Chondrocyte (in vitro differentiated cells): Measurements from ENCODE around the gene GBX2. TPM values are rescaled to one million over a fixed set of nuclear protein-coding genes. Genes with fewer than 3 reads are reported as not detected.

Source experiments
- DNase-seq: peaks from one replicate; pipeline ENCODE4 v3.0.0; 2021; ENCODE audit warnings: mixed read lengths, low spot score
- H3K27ac Mint-ChIP-seq: one replicate; pipeline ENCODE4 v1.8.0; 2021; ENCODE audit warnings: mild to moderate bottlenecking, moderate library complexity, mixed read lengths; ENCODE audit not compliant: unreplicated experiment
- H3K27me3 Mint-ChIP-seq: 2 replicates; pipeline ENCODE4 v1.8.0; 2021; ENCODE audit warnings: low read depth, mixed read lengths
- H3K36me3 Mint-ChIP-seq: 2 replicates; pipeline ENCODE4 v1.8.0; 2021; ENCODE audit warnings: low read depth, mixed read lengths
- H3K4me1 Mint-ChIP-seq: 2 replicates; pipeline ENCODE4 v1.8.0; 2021; ENCODE audit warnings: low read depth, mild to moderate bottlenecking, mixed read lengths
- H3K4me3 Mint-ChIP-seq: one replicate; pipeline ENCODE4 v1.8.0; 2021; ENCODE audit warnings: mild to moderate bottlenecking, moderate library complexity, mixed read lengths; ENCODE audit not compliant: unreplicated experiment
- H3K9me3 Mint-ChIP-seq: 2 replicates; pipeline ENCODE4 v1.8.0; 2021; ENCODE audit warnings: low read depth, mixed read lengths
- CTCF ChIP-seq: fragments of 200-600 bp; sonication (generic); IDR thresholded peaks from 2 replicates; pipeline ENCODE4 v1.5.0; 2021; ENCODE audit warnings: antibody characterized with exemption, mild to moderate bottlenecking, moderate library complexity
- total RNA-seq: library from RNA; stranded (reverse); gene quantifications from 3 replicates; pipeline ENCODE4 v1.2.1, GENCODE V29; 2021

The GBX2 gene
- total RNA-seq, 1 donor from 2014 or later: 16.7 TPM

- H3K36me3 Mint-ChIP-seq: peaks cover 5% of the 10 kb centered on the region
- no peak for TF ChIP-seq CTCF
- H3K9me3 Mint-ChIP-seq: peaks cover 6% of the 10 kb centered on the region
- no peak for DNase-seq
- no peak overlapping the region for H3K4me3 Mint-ChIP-seq
- H3K27me3 Mint-ChIP-seq: no peaks in the 10 kb centered on the region
- peaks cover 4% of the 10 kb centered on the region for H3K4me1 Mint-ChIP-seq
- H3K27ac Mint-ChIP-seq: no peak overlapping the region
These were observed 40.1 kb upstream of the GBX2 start for GRCh38 chr2:236208019-236208926.

- no peak overlapping the region for H3K4me3 Mint-ChIP-seq
- no peak overlapping the region for H3K27ac Mint-ChIP-seq
- DNase-seq: no peak
- peaks cover 4% of the 10 kb centered on the region for H3K4me1 Mint-ChIP-seq
- no peak for TF ChIP-seq CTCF
- H3K36me3 Mint-ChIP-seq: peaks cover 5% of the 10 kb centered on the region
- no peaks in the 10 kb centered on the region for H3K27me3 Mint-ChIP-seq
- peaks cover 6% of the 10 kb centered on the region for H3K9me3 Mint-ChIP-seq
These were observed 39.3 kb upstream of the GBX2 start for GRCh38 chr2:236207472-236207871.

- no peak overlapping the region for H3K27ac Mint-ChIP-seq
- DNase-seq: no peak
- H3K27me3 Mint-ChIP-seq: no peaks in the 10 kb centered on the region
- peaks cover 6% of the 10 kb centered on the region for H3K9me3 Mint-ChIP-seq
- peaks cover 4% of the 10 kb centered on the region for H3K4me1 Mint-ChIP-seq
- no peak for TF ChIP-seq CTCF
- no peak overlapping the region for H3K4me3 Mint-ChIP-seq
- peaks cover 5% of the 10 kb centered on the region for H3K36me3 Mint-ChIP-seq
These were observed 37.9 kb upstream of the GBX2 start for GRCh38 chr2:236205867-236206645.

GRCh38 chr2:236204953-236205352, 36.8 kb upstream of the GBX2 start:
- H3K4me3 Mint-ChIP-seq: no peak overlapping the region
- no peak for TF ChIP-seq CTCF
- peaks cover 6% of the 10 kb centered on the region for H3K9me3 Mint-ChIP-seq
- peaks cover 4% of the 10 kb centered on the region for H3K4me1 Mint-ChIP-seq
- no peaks in the 10 kb centered on the region for H3K27me3 Mint-ChIP-seq
- H3K27ac Mint-ChIP-seq: no peak overlapping the region
- H3K36me3 Mint-ChIP-seq: peaks cover 5% of the 10 kb centered on the region
- DNase-seq: no peak

- TF ChIP-seq CTCF: no peak
- Mint-ChIP-seq H3K4me3 (no peak overlapping the region), H3K36me3 (peaks cover 2% of the 10 kb centered on the region), H3K27me3 (no peaks in the 10 kb centered on the region), H3K9me3 (peaks cover 2% of the 10 kb centered on the region), H3K4me1 (peaks cover 4% of the 10 kb centered on the region), H3K27ac (no peak overlapping the region)
- DNase-seq: no peak
These were observed 32.2 kb upstream of the GBX2 start for GRCh38 chr2:236200378-236200777.
